ENCODE measurements around the gene SIN3B.

DNA sequence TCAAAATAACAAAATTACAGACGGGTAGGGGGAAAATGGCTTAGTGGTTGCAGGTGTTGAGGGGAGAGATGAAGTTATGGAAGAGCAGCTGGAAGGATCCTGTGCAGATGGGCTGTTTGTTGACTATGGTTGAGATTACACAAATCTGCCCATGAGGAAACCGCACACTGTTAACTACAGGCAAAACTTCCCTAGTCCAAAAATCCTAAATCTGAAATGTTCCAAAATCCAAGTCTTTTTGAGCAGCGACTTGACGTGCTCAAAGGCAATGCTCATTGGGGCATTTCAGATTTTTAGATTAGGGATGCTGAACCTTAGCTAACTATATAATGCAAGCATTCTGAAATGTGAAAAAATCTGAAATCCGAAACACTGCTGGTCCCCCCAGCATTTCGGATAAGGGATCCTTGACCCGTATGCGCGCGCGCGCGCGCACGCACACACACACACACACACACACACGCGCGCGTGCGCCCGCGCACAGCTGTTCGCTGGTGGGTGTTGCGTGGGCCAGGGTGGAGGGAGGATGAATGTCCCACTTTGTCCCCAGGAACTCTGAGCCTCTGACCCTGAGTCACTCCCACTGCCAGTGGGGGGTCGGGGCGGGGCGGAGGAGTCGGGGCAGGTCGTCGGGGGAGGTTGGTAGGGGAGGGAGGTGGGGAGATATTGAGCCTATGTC is 66.4 kb downstream of the SIN3B start:
- TF ChIP-seq, protein P1, sequence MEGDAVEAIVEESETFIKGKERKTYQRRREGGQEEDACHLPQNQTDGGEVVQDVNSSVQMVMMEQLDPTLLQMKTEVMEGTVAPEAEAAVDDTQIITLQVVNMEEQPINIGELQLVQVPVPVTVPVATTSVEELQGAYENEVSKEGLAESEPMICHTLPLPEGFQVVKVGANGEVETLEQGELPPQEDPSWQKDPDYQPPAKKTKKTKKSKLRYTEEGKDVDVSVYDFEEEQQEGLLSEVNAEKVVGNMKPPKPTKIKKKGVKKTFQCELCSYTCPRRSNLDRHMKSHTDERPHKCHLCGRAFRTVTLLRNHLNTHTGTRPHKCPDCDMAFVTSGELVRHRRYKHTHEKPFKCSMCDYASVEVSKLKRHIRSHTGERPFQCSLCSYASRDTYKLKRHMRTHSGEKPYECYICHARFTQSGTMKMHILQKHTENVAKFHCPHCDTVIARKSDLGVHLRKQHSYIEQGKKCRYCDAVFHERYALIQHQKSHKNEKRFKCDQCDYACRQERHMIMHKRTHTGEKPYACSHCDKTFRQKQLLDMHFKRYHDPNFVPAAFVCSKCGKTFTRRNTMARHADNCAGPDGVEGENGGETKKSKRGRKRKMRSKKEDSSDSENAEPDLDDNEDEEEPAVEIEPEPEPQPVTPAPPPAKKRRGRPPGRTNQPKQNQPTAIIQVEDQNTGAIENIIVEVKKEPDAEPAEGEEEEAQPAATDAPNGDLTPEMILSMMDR (IDR thresholded peaks at IDR 0.05; ENCODE audit: low read length), result no peak
- TF ChIP-seq EZH2 (optimal IDR thresholded peaks at IDR 0.05; ENCODE audit: low read depth, low read length), result no peak
